HFFc6 (cell line): ENCODE results near the gene OPTN. TPM values are rescaled to one million over a fixed set of nuclear protein-coding genes. Genes with fewer than 3 reads are reported as not detected.
"Not testable (repeated sequence)": the region's sequence is repeated elsewhere in the genome, so short reads cannot be mapped to it uniquely, and the experiment has no call there.

ENCODE experiments used
- DNase-seq: peaks from one replicate; pipeline ENCODE4 v3.0.0-alpha.2; 2018
- H3K27ac Mint-ChIP-seq: 2 replicates; pipeline ENCODE4 v1.8.0; 2020; ENCODE audit warnings: mild to moderate bottlenecking, mixed read lengths
- H3K27me3 Mint-ChIP-seq: 2 replicates; pipeline ENCODE4 v1.8.0; 2021; ENCODE audit warnings: mild to moderate bottlenecking, moderate library complexity, mixed read lengths; ENCODE audit not compliant: insufficient read depth
- H3K36me3 Mint-ChIP-seq: 2 replicates; pipeline ENCODE4 v1.8.0; 2021; ENCODE audit warnings: low read depth, mixed read lengths
- H3K4me1 Mint-ChIP-seq: 2 replicates; pipeline ENCODE4 v1.8.0; 2020; ENCODE audit warnings: low read depth, mixed read lengths
- H3K4me3 Mint-ChIP-seq: 2 replicates; pipeline ENCODE4 v1.8.0; 2020; ENCODE audit warnings: mild to moderate bottlenecking, moderate library complexity, mixed read lengths
- H3K9me3 Mint-ChIP-seq: 2 replicates; pipeline ENCODE4 v1.8.0; 2020; ENCODE audit warnings: mild to moderate bottlenecking, mixed read lengths
- total RNA-seq, 6 experiments: library from RNA; stranded (reverse); fragmentation: NEBNext Ultra II Directional; extraction: Animal tissue kit (Norgen Biotek cat#: 25700); gene quantifications; 2 replicates in 1 of 6; 3 replicates in 5 of 6; pipeline ENCODE4 v1.2.3, GENCODE V29; 2021
- TF ChIP-seq, protein P1 (sequence below): fragments of 200-600 bp; sonication (generic); IDR thresholded peaks from 2 replicates; pipeline ENCODE4 v1.5.0; 2021; ENCODE audit warnings: antibody characterized with exemption, mild to moderate bottlenecking

OPTN gene
- total RNA-seq, 6 experiments from 2014 or later = 79.9 to 90.3 (median 83.0) TPM

DNA sequence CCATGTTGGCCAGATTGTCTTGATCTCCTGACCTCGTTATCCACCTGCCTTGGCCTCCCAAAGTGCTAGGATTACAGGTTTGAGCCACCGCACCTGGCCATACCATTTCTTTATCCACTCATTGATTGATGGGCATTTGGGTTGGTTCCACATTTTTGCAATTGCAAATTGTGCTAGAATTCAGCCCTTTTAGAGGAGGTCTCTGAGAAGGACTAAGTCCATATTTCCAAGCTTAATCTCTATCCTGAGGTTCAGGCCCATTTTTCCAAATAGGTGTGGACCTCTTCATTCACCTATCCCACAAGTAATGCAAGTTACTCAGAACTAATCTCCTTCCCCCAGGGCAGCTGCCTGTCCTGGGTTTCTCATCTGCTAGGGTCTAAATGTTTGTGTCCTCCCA is 9.7 kb upstream of the OPTN start:
- no peak overlapping the region for H3K4me3 Mint-ChIP-seq
- H3K36me3 Mint-ChIP-seq = no peaks in the 10 kb centered on the region
- no peak for DNase-seq
- peaks cover 2% of the 10 kb centered on the region; the same call in 1 of the 2 replicates for H3K27me3 Mint-ChIP-seq
- TF ChIP-seq, protein P1, sequence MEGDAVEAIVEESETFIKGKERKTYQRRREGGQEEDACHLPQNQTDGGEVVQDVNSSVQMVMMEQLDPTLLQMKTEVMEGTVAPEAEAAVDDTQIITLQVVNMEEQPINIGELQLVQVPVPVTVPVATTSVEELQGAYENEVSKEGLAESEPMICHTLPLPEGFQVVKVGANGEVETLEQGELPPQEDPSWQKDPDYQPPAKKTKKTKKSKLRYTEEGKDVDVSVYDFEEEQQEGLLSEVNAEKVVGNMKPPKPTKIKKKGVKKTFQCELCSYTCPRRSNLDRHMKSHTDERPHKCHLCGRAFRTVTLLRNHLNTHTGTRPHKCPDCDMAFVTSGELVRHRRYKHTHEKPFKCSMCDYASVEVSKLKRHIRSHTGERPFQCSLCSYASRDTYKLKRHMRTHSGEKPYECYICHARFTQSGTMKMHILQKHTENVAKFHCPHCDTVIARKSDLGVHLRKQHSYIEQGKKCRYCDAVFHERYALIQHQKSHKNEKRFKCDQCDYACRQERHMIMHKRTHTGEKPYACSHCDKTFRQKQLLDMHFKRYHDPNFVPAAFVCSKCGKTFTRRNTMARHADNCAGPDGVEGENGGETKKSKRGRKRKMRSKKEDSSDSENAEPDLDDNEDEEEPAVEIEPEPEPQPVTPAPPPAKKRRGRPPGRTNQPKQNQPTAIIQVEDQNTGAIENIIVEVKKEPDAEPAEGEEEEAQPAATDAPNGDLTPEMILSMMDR = no peak
- no peak overlapping the region for H3K27ac Mint-ChIP-seq
- peaks cover 4% of the 10 kb centered on the region; the same call in 1 of the 2 replicates for H3K9me3 Mint-ChIP-seq
- peaks cover 45% of the 10 kb centered on the region for H3K4me1 Mint-ChIP-seq

GRCh38 chr10:13091801-13092200 is 8.2 kb upstream of the OPTN start:
- H3K36me3 Mint-ChIP-seq = no peaks in the 10 kb centered on the region
- H3K4me3 Mint-ChIP-seq = no peak overlapping the region
- H3K4me1 Mint-ChIP-seq = peaks cover 43% of the 10 kb centered on the region
- H3K27ac Mint-ChIP-seq = no peak overlapping the region
- H3K27me3 Mint-ChIP-seq = peaks cover 4% of the 10 kb centered on the region; the same call in 1 of the 2 replicates
- no peaks in the 10 kb centered on the region for H3K9me3 Mint-ChIP-seq
- no peak for DNase-seq
- TF ChIP-seq, protein P1 = no peak

DNA sequence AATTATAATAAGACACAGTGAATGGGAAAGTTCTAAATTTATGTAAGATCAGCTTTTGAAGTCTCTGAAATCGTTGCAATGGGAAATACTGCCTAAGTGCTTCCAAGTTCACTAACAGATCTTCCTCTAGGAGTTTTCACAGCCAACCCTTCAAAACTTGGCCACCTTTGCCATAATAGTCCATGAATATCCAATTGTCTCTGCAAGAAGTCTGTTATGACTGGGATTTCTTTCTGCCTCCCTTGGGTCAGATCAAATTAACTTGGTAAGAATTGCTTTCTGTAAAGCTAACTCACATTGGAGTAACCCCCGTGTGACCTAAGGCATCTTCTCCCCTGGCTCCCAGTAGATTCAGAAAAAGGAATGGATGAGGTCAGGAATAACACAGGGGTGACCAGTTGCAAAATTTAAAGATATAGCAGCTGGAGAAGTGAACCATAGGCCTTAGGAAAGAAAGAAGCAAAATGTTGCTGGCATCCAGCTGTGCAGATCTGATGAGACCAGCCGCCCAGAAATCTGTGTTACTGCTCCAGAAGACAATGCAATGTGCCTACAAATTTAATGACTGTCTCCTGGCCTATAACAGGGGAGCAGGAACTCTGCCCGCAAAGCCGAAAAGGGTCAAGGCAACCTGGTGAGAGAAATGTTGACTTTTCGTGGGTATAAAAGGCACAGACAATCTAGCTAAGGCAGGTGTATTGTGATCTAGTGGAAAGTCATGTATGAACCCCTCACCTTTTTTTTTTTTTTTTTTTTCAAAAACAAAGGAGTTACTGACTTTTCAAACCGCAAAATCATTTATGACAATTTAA is 7.5 kb upstream of the OPTN start:
- peaks cover 38% of the 10 kb centered on the region for H3K4me1 Mint-ChIP-seq
- no peak overlapping the region for H3K27ac Mint-ChIP-seq
- TF ChIP-seq, protein P1 = no peak
- DNase-seq = no peak
- H3K4me3 Mint-ChIP-seq = no peak overlapping the region
- no peaks in the 10 kb centered on the region for H3K9me3 Mint-ChIP-seq
- peaks cover 4% of the 10 kb centered on the region; the same call in 1 of the 2 replicates for H3K27me3 Mint-ChIP-seq
- no peaks in the 10 kb centered on the region for H3K36me3 Mint-ChIP-seq

GRCh38 chr10:13094082-13094481 is 5.9 kb upstream of the OPTN start:
- H3K36me3 Mint-ChIP-seq, H3K4me3 Mint-ChIP-seq, H3K27me3 Mint-ChIP-seq, DNase-seq, H3K9me3 Mint-ChIP-seq, H3K27ac Mint-ChIP-seq: not testable (repeated sequence)
- peaks cover 26% of the 10 kb centered on the region for H3K4me1 Mint-ChIP-seq

DNA sequence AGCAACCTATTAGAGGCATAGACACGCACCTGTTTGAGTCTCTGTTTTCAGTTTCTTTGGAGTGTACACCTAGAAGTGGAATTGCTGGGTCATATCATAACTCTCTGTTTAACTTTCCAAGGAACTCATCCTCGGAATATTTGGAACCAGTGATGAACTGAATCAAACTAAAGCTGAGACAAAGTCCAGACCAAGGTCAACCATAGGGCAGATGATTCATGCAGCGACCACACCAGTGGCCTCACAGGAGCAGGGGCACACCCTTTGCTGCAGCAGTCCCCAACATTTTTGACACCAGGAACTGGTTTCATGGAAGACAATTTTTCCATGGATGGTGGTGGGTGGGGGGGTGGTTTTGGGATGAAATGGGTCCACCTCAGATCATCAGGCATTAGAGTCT is 4.9 kb upstream of the OPTN start:
- no peaks in the 10 kb centered on the region for H3K9me3 Mint-ChIP-seq
- H3K36me3 Mint-ChIP-seq = no peaks in the 10 kb centered on the region
- no peak overlapping the region for H3K4me3 Mint-ChIP-seq
- peaks cover 22% of the 10 kb centered on the region for H3K4me1 Mint-ChIP-seq
- H3K27me3 Mint-ChIP-seq = peaks cover 6% of the 10 kb centered on the region
- H3K27ac Mint-ChIP-seq = no peak overlapping the region
- DNase-seq = no peak
- TF ChIP-seq, protein P1 = no peak

DNA sequence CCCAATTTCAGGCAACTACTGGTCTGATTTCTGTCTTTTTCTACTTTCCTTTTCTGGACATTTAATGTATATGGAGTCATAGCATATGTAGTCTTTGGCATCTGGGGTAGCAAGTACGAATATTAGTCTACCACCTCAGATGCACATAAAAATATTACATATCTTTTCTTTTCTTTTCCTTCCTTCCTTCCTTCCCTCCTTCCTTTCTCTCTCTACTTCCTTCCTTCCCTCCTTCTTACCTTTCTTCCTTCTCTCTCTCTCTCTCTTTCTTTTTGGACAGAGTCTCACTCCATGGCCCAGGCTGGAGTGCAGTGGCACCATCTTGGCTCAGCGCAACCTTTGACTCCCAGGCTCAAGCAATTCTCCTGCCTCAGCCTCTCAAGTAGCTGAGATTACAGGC is 4.0 kb upstream of the OPTN start:
- no peak for DNase-seq
- Mint-ChIP-seq H3K9me3 (no peaks in the 10 kb centered on the region), H3K4me3 (no peak overlapping the region), H3K4me1 (peaks cover 27% of the 10 kb centered on the region), H3K36me3 (peaks cover 5% of the 10 kb centered on the region; the same call in 1 of the 2 replicates), H3K27ac (no peak overlapping the region), H3K27me3 (peaks cover 6% of the 10 kb centered on the region)
- TF ChIP-seq, protein P1 = no peak
